HCT116 (cell line): ENCODE results near the gene HIBADH. TPM values are rescaled to one million over a fixed set of nuclear protein-coding genes. Genes with fewer than 3 reads are reported as not detected.
"Not testable (repeated sequence)": the region's sequence is repeated elsewhere in the genome, so short reads cannot be mapped to it uniquely, and the experiment has no call there.

ENCODE experiments used
- ATAC-seq: fragments of 200-7000 bp; cut with Tn5 transposase; 2 replicates; pipeline ENCODE4 v1.9.1; 2020; ENCODE audit warnings: mild to moderate bottlenecking, moderate library complexity
- BruUV-seq: library from RNA; stranded (reverse); fragments of 400-500 nt; replicated peaks from 2 replicates; lab custom pipeline; 2021; lab: Mats Ljungman, UMichigan
- CTCF ChIA-PET: fragments of 300-600 bp; sonication (Branson Sonifier 250); formaldehyde crosslinking; loops from one replicate; lab custom pipeline; 2021; ENCODE audit warnings: antibody characterized with exemption; lab: Charles Lee
- POLR2A ChIA-PET: fragments of 300-600, 350-600 bp; sonication (Branson Sonifier 250); formaldehyde crosslinking; loops from one replicate; lab custom pipeline; 2021; ENCODE audit warnings: antibody characterized with exemption; lab: Charles Lee
- RAD21 ChIA-PET, 2 experiments: fragments of 300-600 bp; sonication (Branson Sonifier 250); formaldehyde crosslinking; loops; one replicate each; lab custom pipeline; 2023; ENCODE audit warnings: low total read pairs in 2 of 2; ENCODE audit not compliant: uncharacterized antibody in 2 of 2, unreplicated experiment in 2 of 2, low non-redundant PET in 1 of 2; lab: Charles Lee
- DNase-seq: peaks from one replicate; pipeline ENCODE4 v3.0.0-alpha.2; 2010; ENCODE audit warnings: low read depth, low spot score
- H2AFZ ChIP-seq: fragments of 200-600 bp; shearing (Covaris generic), sonication (generic); 2 replicates; pipeline ENCODE4 v1.6.1; 2017; ENCODE audit warnings: low read depth, mixed run types, mixed read lengths, antibody characterized with exemption, low read length; ENCODE audit not compliant: poor library complexity, severe bottlenecking
- H3K27ac ChIP-seq: 2 replicates; pipeline ENCODE4 v1.5.1; 2012; ENCODE audit warnings: low read depth, low read length
- H3K27me3 ChIP-seq: fragments of 200-600 bp; sonication (generic); 2 replicates; pipeline ENCODE4 v1.6.1; 2016; ENCODE audit warnings: mixed run types, low read length, mixed read lengths; ENCODE audit not compliant: insufficient read depth
- H3K36me3 ChIP-seq, 2 experiments: fragments of 200-500 bp in 1 of 2; fragments of 200-600 bp in 1 of 2; sonication (Bioruptor generic) in 1 of 2; sonication (generic) in 1 of 2; 2 replicates each; pipeline versions ENCODE4 v1.5.1 to v1.6.1; 2014 to 2016; ENCODE audit warnings: low read length in 2 of 2, inconsistent platforms in 1 of 2, mixed read lengths in 1 of 2, mixed run types in 1 of 2; ENCODE audit not compliant: insufficient read depth in 2 of 2, control insufficient read depth in 1 of 2
- H3K4me1 ChIP-seq, 2 experiments: fragments of 200-600 bp in 1 of 2; sonication (generic) in 1 of 2; 2 replicates each; pipeline versions ENCODE4 v1.5.1 to v1.6.1; 2012 to 2017; ENCODE audit warnings: low read length in 2 of 2, inconsistent platforms in 1 of 2, mild to moderate bottlenecking in 1 of 2, mixed read lengths in 1 of 2, mixed run types in 1 of 2, moderate library complexity in 1 of 2; ENCODE audit not compliant: insufficient read depth in 2 of 2, control insufficient read depth in 1 of 2
- H3K4me2 ChIP-seq: fragments of 200-600 bp; sonication (generic); 2 replicates; pipeline ENCODE4 v1.6.1; 2017; ENCODE audit warnings: mixed run types, low read length, mixed read lengths
- H3K4me3 ChIP-seq, 2 experiments: fragments of 200-600 bp in 1 of 2; sonication (generic) in 1 of 2; replicated peaks in 1 of 2; 2 replicates each; pipeline ENCODE4 v1.5.1; 2011 to 2016; ENCODE audit warnings: low read length in 2 of 2, control low read depth in 1 of 2, low read depth in 1 of 2, mild to moderate bottlenecking in 1 of 2, mixed read lengths in 1 of 2, mixed run types in 1 of 2
- H3K79me2 ChIP-seq: fragments of 200-600 bp; sonication (generic); 2 replicates; pipeline ENCODE4 v1.6.1; 2017; ENCODE audit warnings: mild to moderate bottlenecking, mixed run types, low read length, moderate library complexity, mixed read lengths; ENCODE audit not compliant: insufficient read depth
- H3K9ac ChIP-seq: fragments of 200-600 bp; sonication (generic); 2 replicates; pipeline ENCODE4 v1.6.1; 2016; ENCODE audit warnings: low read length, mixed read lengths
- H3K9me2 ChIP-seq: fragments of 200-600 bp; sonication (generic), shearing (Covaris generic); 2 replicates; pipeline ENCODE4 v1.6.1; 2017; ENCODE audit warnings: mixed run types, mild to moderate bottlenecking, moderate library complexity; ENCODE audit not compliant: insufficient read depth
- H3K9me3 ChIP-seq, 2 experiments: fragments of 200-500 bp in 1 of 2; fragments of 200-600 bp in 1 of 2; sonication (Bioruptor generic) in 1 of 2; sonication (generic) in 1 of 2; 2 replicates each; pipeline ENCODE4 v1.6.1; 2014 to 2017; ENCODE audit warnings: low read length in 2 of 2, mixed read lengths in 2 of 2, inconsistent platforms in 1 of 2, low read depth in 1 of 2, mild to moderate bottlenecking in 1 of 2, mixed run types in 1 of 2, moderate library complexity in 1 of 2; ENCODE audit not compliant: control insufficient read depth in 1 of 2, insufficient read depth in 1 of 2
- H4K20me1 ChIP-seq: fragments of 200-600 bp; sonication (generic), shearing (Covaris generic); 2 replicates; pipeline ENCODE4 v1.6.1; 2017; ENCODE audit warnings: mixed run types, mild to moderate bottlenecking, moderate library complexity; ENCODE audit not compliant: insufficient read depth
- EGR1 ChIP-seq: IDR thresholded peaks from 2 replicates; pipeline ENCODE4 v1.6.1; 2012; ENCODE audit warnings: low read depth
- FOSL1 ChIP-seq: IDR thresholded peaks from 2 replicates; pipeline ENCODE4 v1.6.1; 2012; ENCODE audit warnings: low read depth
- POLR2A ChIP-seq: IDR thresholded peaks from 2 replicates; pipeline ENCODE4 v1.7.0; 2011; ENCODE audit warnings: borderline replicate concordance; ENCODE audit not compliant: insufficient read depth, insufficient read length; ENCODE audit errors: extremely low read depth
- POLR2AphosphoS5 ChIP-seq: IDR thresholded peaks from 2 replicates; pipeline ENCODE4 v1.6.1; 2011; ENCODE audit warnings: mild to moderate bottlenecking, low read depth, low read length, moderate library complexity
- RAD21 ChIP-seq: IDR thresholded peaks from 2 replicates; pipeline ENCODE4 v1.6.1; 2012; ENCODE audit warnings: low read depth, mild to moderate bottlenecking
- REST ChIP-seq: IDR thresholded peaks from 2 replicates; pipeline ENCODE4 v1.6.1; 2012; ENCODE audit warnings: low read depth
- SIN3A ChIP-seq: IDR thresholded peaks from 2 replicates; pipeline ENCODE4 v1.6.1; 2012; ENCODE audit warnings: low read depth
- SP1 ChIP-seq: IDR thresholded peaks from 2 replicates; pipeline ENCODE4 v1.6.1; 2012; ENCODE audit warnings: low read depth
- TCF7L2 ChIP-seq: IDR thresholded peaks from 2 replicates; pipeline ENCODE4 v1.7.0; 2011; ENCODE audit warnings: borderline replicate concordance, inconsistent platforms; ENCODE audit not compliant: insufficient read depth, insufficient read length; ENCODE audit errors: extremely low read depth
- YY1 ChIP-seq: IDR thresholded peaks from 2 replicates; pipeline ENCODE4 v1.6.1; 2011; ENCODE audit warnings: low read length, low read depth, moderate library complexity, mild to moderate bottlenecking; ENCODE audit not compliant: insufficient replicate concordance; ENCODE audit errors: extremely low read depth
- ZBTB33 ChIP-seq: IDR thresholded peaks from 2 replicates; pipeline ENCODE4 v1.6.1; 2011; ENCODE audit warnings: mild to moderate bottlenecking, low read length, moderate library complexity; ENCODE audit not compliant: insufficient replicate concordance; ENCODE audit errors: extremely low read depth
- ZFX ChIP-seq: fragments of 450-650 bp; IDR thresholded peaks from 2 replicates; pipeline ENCODE4 v1.6.1; 2017
- ZNF274 ChIP-seq: fragments of 200-500 bp; sonication (Bioruptor generic); IDR thresholded peaks from 2 replicates; pipeline ENCODE4 v1.6.1; 2014; ENCODE audit warnings: mild to moderate bottlenecking, low read depth, low read length, inconsistent platforms
- intact Hi-C: fragments of 100-400 bp; cut with micrococcal nuclease; formaldehyde crosslinking; loops from 2 replicates; pipeline ENCODE4 v1.10.0; 2022
- total RNA-seq: library from RNA; stranded (reverse); gene quantifications from one replicate; pipeline ENCODE4 v1.2.1, GENCODE V29; 2021; ENCODE audit not compliant: unreplicated experiment

Gene HIBADH
- total RNA-seq, 1 experiment from 2014 or later: 32.4 TPM

- no peaks in the 10 kb centered on the region for H4K20me1 ChIP-seq
- no peak for DNase-seq
- H3K4me1 ChIP-seq: no peaks in the 10 kb centered on the region
- H3K4me3 ChIP-seq: no peak overlapping the region
- H3K27me3 ChIP-seq: no peaks in the 10 kb centered on the region
- intact Hi-C loops: no loop called here
- BruUV-seq: no TSS peak
- RAD21 ChIA-PET: no interaction called here
- H3K27ac ChIP-seq: no peak overlapping the region
- H3K36me3 ChIP-seq: no peaks in the 10 kb centered on the region
- POLR2A ChIA-PET: no interaction called here
- no peak overlapping the region for H2AFZ ChIP-seq
- no peak overlapping the region for H3K4me2 ChIP-seq
- H3K9me3 ChIP-seq: no peaks in the 10 kb centered on the region
- CTCF ChIA-PET: no interaction called here
- H3K9me2 ChIP-seq: no peaks in the 10 kb centered on the region
- H3K9ac ChIP-seq: no peak overlapping the region
- TF ChIP-seq ZFX (no peak), SIN3A (no peak), POLR2AphosphoS5 (no peak), EGR1 (no peak), ZNF274 (no peak), ZBTB33 (no peak), YY1 (no peak), RAD21 (no peak), SP1 (no peak), TCF7L2 (no peak), FOSL1 (no peak), POLR2A (no peak), REST (no peak)
- no peaks in the 10 kb centered on the region for H3K79me2 ChIP-seq
- ATAC-seq: no peak
These were observed 152.1 kb downstream of the HIBADH start for GRCh38 chr7:27510541-27510940.

- H3K4me2 ChIP-seq, H2AFZ ChIP-seq, H3K27ac ChIP-seq, H4K20me1 ChIP-seq, H3K4me1 ChIP-seq, H3K9me2 ChIP-seq, RAD21 ChIA-PET, H3K9ac ChIP-seq, H3K27me3 ChIP-seq, DNase-seq, ATAC-seq, POLR2A ChIA-PET, intact Hi-C loops, H3K9me3 ChIP-seq, BruUV-seq, H3K36me3 ChIP-seq, H3K79me2 ChIP-seq, H3K4me3 ChIP-seq, CTCF ChIA-PET: not testable (repeated sequence)
These were observed 160.8 kb downstream of the HIBADH start for GRCh38 chr7:27501879-27502278.
